ENCODE measurements around the gene CTIF.

Gene CTIF

DNA sequence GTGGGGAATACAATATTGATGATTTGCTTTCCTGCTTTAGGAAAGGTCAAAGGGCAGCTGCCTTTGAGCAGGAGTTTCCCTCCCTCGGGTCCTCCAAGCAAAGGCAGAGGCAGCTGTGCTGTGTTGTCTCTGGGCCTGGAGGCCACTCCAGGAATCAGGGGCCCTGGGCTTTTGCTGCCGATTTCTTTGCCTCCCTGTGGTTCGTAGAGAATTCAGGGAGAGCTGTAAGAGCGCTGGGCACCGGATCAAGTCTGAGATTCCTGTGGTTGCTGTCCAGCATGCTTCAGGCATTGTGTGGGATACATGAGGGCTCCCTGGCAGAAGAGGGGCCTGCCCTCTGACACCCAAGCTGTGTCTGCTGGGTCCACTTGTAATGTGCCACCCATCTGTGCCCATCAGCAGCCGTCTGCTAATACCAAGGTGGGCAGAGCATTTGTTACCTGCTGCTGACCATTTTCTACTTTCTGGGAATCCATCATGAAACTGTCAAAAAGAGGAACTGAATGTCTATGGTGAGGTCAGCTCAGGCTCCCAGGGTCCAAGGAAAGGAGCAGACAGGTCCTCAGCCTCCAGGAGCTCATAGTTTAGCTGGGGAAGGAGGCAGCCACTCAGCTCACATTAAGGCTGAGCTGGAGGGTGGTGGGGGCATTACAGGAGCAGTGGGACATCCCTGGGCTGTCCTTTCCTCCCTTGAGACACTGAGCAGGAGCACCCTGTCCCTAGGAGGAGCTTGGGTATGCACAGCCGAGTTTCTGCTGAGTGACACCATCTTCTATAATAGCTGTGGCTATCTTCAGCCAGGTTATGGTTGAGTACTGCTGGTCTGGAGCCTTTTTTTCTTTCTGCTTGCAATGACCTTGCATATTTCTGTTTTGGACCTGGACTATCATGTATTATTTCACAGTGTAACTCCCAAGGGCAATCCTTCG is 68.5 kb downstream of the CTIF start:
- DNase-seq, result no peak

- DNase-seq, result no peak
Observed at GRCh38 chr18:48608581-48608980, 69.8 kb downstream of the CTIF start.

DNA sequence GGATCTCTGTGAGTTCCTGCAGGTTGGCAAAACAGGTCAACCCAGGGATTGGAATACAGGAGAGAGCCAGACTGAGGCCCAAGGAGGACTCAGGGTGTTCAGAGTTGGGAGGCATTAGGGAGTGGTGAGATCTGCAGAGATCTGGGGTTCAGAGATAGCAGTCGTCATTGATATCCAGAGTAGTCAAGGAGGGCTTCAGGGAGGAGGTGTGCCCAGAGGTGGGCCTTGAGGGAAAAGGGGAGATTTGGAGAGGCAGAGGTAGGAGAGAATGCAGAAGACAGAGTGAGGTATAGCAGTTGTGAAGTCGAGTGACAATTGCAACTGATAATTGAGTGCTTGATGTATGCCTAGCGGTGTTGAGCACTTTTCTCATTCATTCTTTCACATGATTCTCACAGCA is 70.3 kb downstream of the CTIF start:
- DNase-seq, result no peak

- DNase-seq, result no peak
Observed at GRCh38 chr18:48609820-48610815, 71.3 kb downstream of the CTIF start.

DNA sequence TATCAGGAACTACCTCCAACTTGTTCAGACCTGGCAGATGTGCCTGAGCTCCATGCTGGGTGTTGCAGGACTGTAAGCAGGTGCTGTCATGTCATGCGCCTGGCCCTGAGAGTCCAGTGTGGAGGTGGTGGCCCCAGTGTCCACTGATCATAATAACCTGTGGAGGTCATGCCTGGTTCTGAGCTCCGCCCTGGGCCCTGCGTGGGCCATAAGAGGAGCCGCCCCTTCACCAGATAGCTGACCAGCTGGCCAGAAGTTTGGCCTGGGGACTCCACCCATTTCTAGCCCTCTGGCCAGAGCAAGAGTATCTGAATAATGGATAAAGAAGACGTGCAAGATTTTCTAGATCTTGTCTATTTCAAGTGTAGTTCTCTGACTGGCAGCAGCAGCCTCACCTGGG is 72.4 kb downstream of the CTIF start:
- no peak for DNase-seq

- no peak for DNase-seq
Observed at GRCh38 chr18:48611785-48612480, 73.1 kb downstream of the CTIF start.

GRCh38 chr18:48612511-48612910 is 73.7 kb downstream of the CTIF start:
- DNase-seq, result no peak

- no peak for DNase-seq
Observed at GRCh38 chr18:48612917-48613316, 74.1 kb downstream of the CTIF start.

DNA sequence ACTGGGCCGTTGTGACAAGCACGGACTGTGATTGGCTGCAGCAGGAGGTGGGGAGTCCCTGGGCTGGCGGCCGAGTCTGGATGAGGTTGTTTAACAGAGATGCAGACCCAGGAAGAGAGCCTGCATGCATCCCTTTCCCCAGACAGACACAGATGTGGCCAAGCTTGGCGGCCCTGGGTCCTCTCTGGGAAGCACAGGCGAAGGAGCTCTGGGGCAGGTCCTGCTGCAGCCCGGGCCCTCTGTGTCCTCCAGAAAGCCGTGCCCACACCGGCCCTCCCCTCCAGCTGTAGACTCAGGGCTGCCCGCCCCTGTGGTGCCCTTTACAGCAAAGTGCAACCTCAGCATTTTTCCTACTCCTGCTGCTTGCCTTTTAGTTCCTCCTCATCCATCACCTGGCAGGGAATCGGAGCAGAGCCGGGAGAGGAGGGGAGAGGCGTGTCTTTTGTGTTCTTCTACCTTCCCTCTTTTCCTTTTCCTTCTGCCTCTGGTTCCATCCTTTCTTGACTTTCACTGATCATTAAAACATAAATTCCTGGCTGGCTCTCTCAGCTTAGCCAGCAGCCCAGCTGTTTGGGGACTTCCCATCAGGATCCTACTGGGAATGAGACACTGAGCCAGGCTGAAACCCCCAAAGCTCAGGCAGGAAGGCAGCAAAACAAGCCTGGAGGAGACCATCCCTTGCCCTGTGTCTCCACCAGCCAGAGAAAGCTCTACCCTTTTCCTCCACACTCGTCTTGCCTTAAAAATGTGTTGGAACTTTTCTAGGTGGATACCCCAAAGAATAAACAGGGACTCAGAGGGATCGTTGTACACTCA is 75.0 kb downstream of the CTIF start:
- DNase-seq, result no peak

GRCh38 chr18:48615566-48616401 is 77.0 kb downstream of the CTIF start:
- DNase-seq, result no peak

DNA sequence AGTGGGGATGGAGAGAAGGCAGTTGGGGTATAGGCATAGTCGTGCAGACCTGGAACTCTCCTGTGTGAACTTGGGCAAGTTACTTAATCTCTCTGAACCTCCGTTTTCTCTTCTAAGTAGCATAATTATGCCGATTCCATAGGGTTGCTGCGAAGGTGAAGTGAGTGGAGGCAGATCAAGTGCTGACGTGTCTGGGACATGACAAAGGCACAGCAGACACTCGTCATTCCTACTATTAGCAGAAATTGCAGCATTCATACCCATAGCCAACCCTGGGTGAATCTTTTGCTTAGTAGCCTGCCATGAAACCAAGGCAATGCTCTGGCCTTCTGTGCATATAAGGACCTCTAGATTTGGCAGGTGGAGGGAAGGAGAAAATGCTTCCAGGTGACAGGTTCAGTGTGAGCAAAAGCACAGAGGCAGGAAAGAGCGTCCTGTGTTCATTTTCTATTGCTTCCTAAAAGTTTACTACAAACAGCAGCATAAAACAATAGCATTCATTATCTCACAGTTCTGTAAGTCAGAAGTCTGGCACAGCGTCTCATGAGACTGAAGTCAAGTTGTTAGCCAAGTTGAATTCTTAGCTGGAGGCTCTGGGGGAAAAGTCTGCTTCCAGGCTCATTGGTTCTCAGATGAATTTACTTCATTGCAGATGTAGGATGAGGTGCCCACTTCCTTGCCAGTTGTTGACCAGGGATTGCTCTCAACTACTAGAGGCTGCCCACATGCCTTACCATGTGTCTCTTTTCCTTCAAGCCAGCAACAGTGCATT is 77.8 kb downstream of the CTIF start:
- DNase-seq, result no peak

DNA sequence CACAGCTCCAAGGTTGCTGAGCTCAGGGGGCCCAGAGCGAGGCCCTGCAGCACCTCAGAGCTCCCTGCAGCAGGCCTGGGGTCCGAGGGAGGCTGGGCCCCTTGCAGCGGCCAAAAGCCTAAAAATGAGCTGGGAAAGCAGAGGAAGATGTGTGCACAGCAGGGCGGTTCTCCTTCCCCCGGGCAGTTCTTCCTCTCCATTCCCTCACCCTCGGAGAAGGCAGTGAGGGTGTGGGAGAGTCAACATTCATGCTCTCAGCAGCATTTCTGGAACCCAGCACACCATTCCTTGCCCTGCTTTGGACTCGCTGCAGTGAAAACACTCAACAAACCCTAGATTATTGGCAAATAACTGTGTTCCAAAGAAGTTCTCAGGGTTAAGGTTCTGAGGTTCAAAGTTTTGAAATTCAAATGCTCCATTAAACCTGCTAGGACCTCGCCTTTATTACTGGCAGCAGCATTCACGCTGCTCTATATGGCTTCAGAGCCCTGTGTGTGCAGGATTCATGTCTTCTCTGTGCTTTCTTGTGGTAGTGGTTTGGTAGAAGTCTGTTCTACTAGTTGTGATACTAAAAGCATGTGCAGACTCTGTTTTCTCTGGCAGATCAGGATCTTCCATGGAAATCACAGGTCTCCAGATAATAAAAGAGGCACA is 79.1 kb downstream of the CTIF start:
- no peak for DNase-seq

DNA sequence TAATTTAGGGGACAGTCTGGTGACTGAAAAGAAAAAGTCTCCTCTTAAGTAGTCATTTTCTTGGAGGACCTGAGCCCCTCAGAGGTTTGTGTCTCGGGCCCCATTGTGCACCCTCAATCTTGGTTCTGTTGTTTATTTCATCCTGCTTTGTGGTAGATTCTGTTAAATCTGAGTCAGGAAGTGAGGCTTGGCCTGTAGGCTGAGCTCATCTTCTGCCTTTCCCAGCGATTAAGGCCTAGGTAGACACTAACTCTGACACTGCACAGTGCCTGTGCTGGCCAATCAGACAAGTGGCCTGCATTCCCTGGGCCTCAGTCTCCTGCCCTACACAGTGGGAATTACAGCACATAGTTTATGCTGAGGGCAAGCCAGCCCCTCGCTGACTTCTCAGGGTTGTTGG is 80.2 kb downstream of the CTIF start:
- DNase-seq, result no peak

GRCh38 chr18:48619501-48619900 is 80.7 kb downstream of the CTIF start:
- DNase-seq, result no peak

GRCh38 chr18:48620071-48620470 is 81.2 kb downstream of the CTIF start:
- no peak for DNase-seq

GRCh38 chr18:48621240-48621639 is 82.4 kb downstream of the CTIF start:
- DNase-seq, result no peak

GRCh38 chr18:48621815-48622555 is 83.2 kb downstream of the CTIF start:
- DNase-seq, result no peak

DNA sequence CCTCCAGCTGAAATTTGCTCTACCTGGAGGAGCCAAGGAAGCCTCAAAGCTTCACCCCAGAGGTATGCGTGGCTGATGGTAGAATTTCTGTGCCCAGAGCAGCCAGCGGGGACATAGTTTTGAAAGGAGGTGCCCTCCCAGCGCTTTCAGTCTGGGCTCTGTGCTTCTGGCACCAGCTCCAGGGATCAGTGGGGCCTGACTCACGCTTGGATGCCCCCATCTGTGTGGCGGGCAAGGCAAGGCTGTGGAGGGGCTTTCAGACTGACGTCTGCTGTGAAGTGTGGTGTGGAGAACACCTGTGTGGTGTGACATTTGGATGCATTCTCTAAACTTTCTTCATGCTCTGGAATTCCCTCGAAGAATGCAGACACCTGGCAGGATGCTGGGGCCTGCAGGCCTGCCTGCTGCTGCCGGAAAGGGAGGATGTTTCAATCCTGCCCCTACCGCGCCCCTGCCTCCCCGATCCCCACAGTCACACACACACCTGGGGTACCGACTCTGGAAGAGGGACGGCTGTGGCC is 84.1 kb downstream of the CTIF start:
- no peak for DNase-seq
